HG03045 (cell line): Measurements from ENCODE around the gene SERPINA1.

ENCODE experiments used
- ATAC-seq: cut with Tn5 transposase; IDR thresholded peaks from one replicate; pipeline ENCODE4 v1.9.1; 2021; ENCODE audit warnings: mild to moderate bottlenecking, moderate library complexity; ENCODE audit not compliant: unreplicated experiment

The SERPINA1 gene

GRCh38 chr14:94349276-94349675 lies 39.1 kb downstream of the SERPINA1 start:
- no peak for ATAC-seq

- ATAC-seq, result no peak
Measured at GRCh38 chr14:94348836-94349235, 39.6 kb downstream of the SERPINA1 start.

- ATAC-seq, result peak; percentile 13
Measured at GRCh38 chr14:94346841-94347240, 41.6 kb downstream of the SERPINA1 start.

- peak; percentile 71 for ATAC-seq
Measured at GRCh38 chr14:94346065-94346786, 42.2 kb downstream of the SERPINA1 start.

GRCh38 chr14:94345344-94346064 lies 42.9 kb downstream of the SERPINA1 start:
- no peak for ATAC-seq

GRCh38 chr14:94344389-94344788 lies 44.0 kb downstream of the SERPINA1 start:
- ATAC-seq, result no peak

- no peak for ATAC-seq
Measured at GRCh38 chr14:94343238-94344005, 45.0 kb downstream of the SERPINA1 start.

- ATAC-seq, result no peak
Measured at GRCh38 chr14:94342334-94342934, 46.0 kb downstream of the SERPINA1 start.

GRCh38 chr14:94341656-94342333 lies 46.6 kb downstream of the SERPINA1 start:
- ATAC-seq, result no peak

- no peak for ATAC-seq
Measured at GRCh38 chr14:94340533-94340932, 47.9 kb downstream of the SERPINA1 start.

- no peak for ATAC-seq
Measured at GRCh38 chr14:94338023-94338422, 50.4 kb downstream of the SERPINA1 start.

GRCh38 chr14:94337274-94337673 lies 51.1 kb downstream of the SERPINA1 start:
- ATAC-seq, result no peak

GRCh38 chr14:94334872-94335271 lies 53.5 kb downstream of the SERPINA1 start:
- no peak for ATAC-seq

GRCh38 chr14:94332587-94332986 lies 55.8 kb downstream of the SERPINA1 start:
- ATAC-seq, result no peak

- ATAC-seq, result no peak
Measured at GRCh38 chr14:94332063-94332583, 56.3 kb downstream of the SERPINA1 start.

GRCh38 chr14:94331462-94331861 lies 56.9 kb downstream of the SERPINA1 start:
- no peak for ATAC-seq

- ATAC-seq, result no peak
Measured at GRCh38 chr14:94330857-94331256, 57.5 kb downstream of the SERPINA1 start.

GRCh38 chr14:94330432-94330831 lies 58.0 kb downstream of the SERPINA1 start:
- no peak for ATAC-seq

- no peak for ATAC-seq
Measured at GRCh38 chr14:94329857-94330256, 58.5 kb downstream of the SERPINA1 start.

- no peak for ATAC-seq
Measured at GRCh38 chr14:94328196-94328595, 60.2 kb downstream of the SERPINA1 start.
